SK-N-SH (cell line): ENCODE data around the gene OR6B3. TPM values are rescaled to one million over a fixed set of nuclear protein-coding genes. Genes with fewer than 3 reads are reported as not detected.

Experiments used
- CTCF ChIA-PET: fragments of 300-600, 350-600 bp; formaldehyde crosslinking; extraction: SDS; loops from one replicate; lab custom pipeline; 2021; lab: Yijun Ruan, JAX
- POLR2A ChIA-PET: fragments of 350-600 bp; sonication (Branson Sonifier 250); formaldehyde crosslinking; extraction: SDS; loops from one replicate; lab custom pipeline; 2020; ENCODE audit warnings: antibody characterized with exemption, inconsistent platforms; lab: Yijun Ruan, JAX
- DNase-seq: peaks from one replicate; pipeline ENCODE4 v3.0.0; 2012
- H2AFZ ChIP-seq: fragments of 200-600 bp; sonication (generic); 2 replicates; pipeline ENCODE4 v1.8.1; 2016; ENCODE audit warnings: antibody characterized with exemption, mild to moderate bottlenecking, low read depth
- H3F3A ChIP-seq: fragments of 200-600 bp; sonication (generic); replicated peaks from 2 replicates; pipeline ENCODE3; 2016; ENCODE audit warnings: antibody characterized with exemption, mild to moderate bottlenecking; ENCODE audit not compliant: insufficient read depth
- H3K27ac ChIP-seq, 2 experiments: fragments of 200-500 bp in 1 of 2; fragments of 200-600 bp in 1 of 2; sonication (Bioruptor generic) in 1 of 2; sonication (generic), shearing (Covaris generic) in 1 of 2; 2 replicates each; pipeline versions ENCODE4 v1.5.1 to v1.6.1; 2014 to 2016; ENCODE audit warnings: low read depth in 2 of 2, inconsistent platforms in 1 of 2, low read length in 1 of 2, mild to moderate bottlenecking in 1 of 2, mixed read lengths in 1 of 2
- H3K27me3 ChIP-seq: fragments of 200-600 bp; sonication (generic), shearing (Covaris generic); 2 replicates; pipeline ENCODE4 v1.6.1; 2016; ENCODE audit warnings: mixed run types; ENCODE audit not compliant: insufficient read depth
- H3K36me3 ChIP-seq, 2 experiments: fragments of 200-500 bp in 1 of 2; fragments of 200-600 bp in 1 of 2; sonication (Bioruptor generic) in 1 of 2; sonication (generic) in 1 of 2; replicated peaks in 1 of 2; 2 replicates each; pipeline versions ENCODE3 to v1.5.1; 2014 to 2016; ENCODE audit warnings: low read length in 1 of 2, mild to moderate bottlenecking in 1 of 2; ENCODE audit not compliant: insufficient read depth in 2 of 2, control insufficient read depth in 1 of 2
- H3K4me1 ChIP-seq, 2 experiments: fragments of 200-500 bp in 1 of 2; fragments of 200-600 bp in 1 of 2; sonication (Bioruptor generic) in 1 of 2; sonication (generic), shearing (Covaris generic) in 1 of 2; 2 replicates each; pipeline versions ENCODE4 v1.5.1 to v1.6.1; 2014 to 2016; ENCODE audit warnings: low read depth in 1 of 2, low read length in 1 of 2, mixed run types in 1 of 2; ENCODE audit not compliant: insufficient read depth in 2 of 2, control insufficient read depth in 1 of 2
- H3K4me2 ChIP-seq: fragments of 200-600 bp; sonication (generic), shearing (Covaris generic); 2 replicates; pipeline ENCODE4 v1.6.1; 2017; ENCODE audit warnings: mixed run types
- H3K4me3 ChIP-seq, 2 experiments: fragments of 200-500 bp in 1 of 2; fragments of 200-600 bp in 1 of 2; sonication (Bioruptor generic) in 1 of 2; sonication (generic), shearing (Covaris generic) in 1 of 2; 2 replicates each; pipeline versions ENCODE4 v1.5.1 to v1.8.1; 2014 to 2016; ENCODE audit warnings: low read depth in 2 of 2, inconsistent platforms in 1 of 2, low read length in 1 of 2, mild to moderate bottlenecking in 1 of 2, mixed read lengths in 1 of 2, moderate library complexity in 1 of 2
- H3K79me2 ChIP-seq: fragments of 200-600 bp; sonication (generic); 2 replicates; pipeline ENCODE4 v1.8.1; 2017; ENCODE audit warnings: mild to moderate bottlenecking; ENCODE audit not compliant: insufficient read depth
- H3K9ac ChIP-seq: fragments of 200-600 bp; sonication (generic); 2 replicates; pipeline ENCODE4 v1.6.1; 2017; ENCODE audit warnings: mixed run types
- H3K9me2 ChIP-seq: fragments of 200-600 bp; sonication (generic); 2 replicates; pipeline ENCODE4 v1.6.1; 2017; ENCODE audit warnings: mixed run types
- H3K9me3 ChIP-seq: fragments of 200-600 bp; sonication (generic); 2 replicates; pipeline ENCODE4 v1.6.1; 2017; ENCODE audit warnings: mixed run types, mild to moderate bottlenecking, moderate library complexity
- H4K20me1 ChIP-seq: fragments of 200-600 bp; sonication (generic); 2 replicates; pipeline ENCODE4 v1.6.1; 2017; ENCODE audit warnings: mild to moderate bottlenecking, mixed run types; ENCODE audit not compliant: insufficient read depth
- CTCF ChIP-seq: fragments of 200-600 bp; sonication (generic); IDR thresholded peaks from 2 replicates; pipeline ENCODE4 v1.6.1; 2017; ENCODE audit warnings: antibody characterized with exemption, mild to moderate bottlenecking, moderate library complexity
- EZH2phosphoT487 ChIP-seq: fragments of 200-600 bp; sonication (generic); IDR thresholded peaks from 2 replicates; pipeline ENCODE4 v1.6.1; 2017; ENCODE audit warnings: low read depth, mixed run types, mild to moderate bottlenecking, antibody characterized with exemption, moderate library complexity, borderline replicate concordance
- FOXJ3 ChIP-seq: sonication (generic); formaldehyde crosslinking; IDR thresholded peaks from 2 replicates; pipeline ENCODE4 v1.5.1; 2020; ENCODE audit warnings: mild to moderate bottlenecking, missing genetic modification reagents
- IRF3 ChIP-seq: fragments of 150-350 bp; IDR thresholded peaks from 2 replicates; pipeline ENCODE4 v1.6.1; 2016; ENCODE audit warnings: mild to moderate bottlenecking, low read depth, low read length
- REST ChIP-seq: IDR thresholded peaks from 2 replicates; pipeline ENCODE4 v1.6.1; 2012; ENCODE audit warnings: mild to moderate bottlenecking, low read depth, low read length, moderate library complexity
- RFX5 ChIP-seq: IDR thresholded peaks from 2 replicates; pipeline ENCODE4 v1.6.1; 2012; ENCODE audit warnings: mild to moderate bottlenecking, improper control_type of control experiment, low read length
- RXRA ChIP-seq: IDR thresholded peaks from 2 replicates; pipeline ENCODE4 v1.4.0; 2012; ENCODE audit warnings: low read depth, mild to moderate bottlenecking, borderline replicate concordance
- TCF12 ChIP-seq: IDR thresholded peaks from 2 replicates; pipeline ENCODE4 v1.4.0; 2012
- TEAD4 ChIP-seq: IDR thresholded peaks from 2 replicates; pipeline ENCODE4 v1.4.0; 2012; ENCODE audit warnings: mild to moderate bottlenecking, borderline replicate concordance; ENCODE audit not compliant: insufficient read depth
- USF1 ChIP-seq: IDR thresholded peaks from 2 replicates; pipeline ENCODE4 v1.4.0; 2012; ENCODE audit warnings: low read depth, borderline replicate concordance
- WGBS: methylation state at CpG from one replicate; pipeline ENCODE4 v1.1.6; 2017; ENCODE audit warnings: low lambda C conversion rate; 5-methylcytosine and 5-hydroxymethylcytosine counted together
- polyA plus RNA-seq, 3 experiments: library from polyadenylated mRNA; depleted of rRNA; stranded (reverse); fragments of >200 nt; gene quantifications; 2 replicates each; pipeline ENCODE4 v1.2.3, GENCODE V29; 2012
- TF ChIP-seq, protein P1 (sequence below): IDR thresholded peaks from 2 replicates; pipeline ENCODE4 v1.4.0; 2012; ENCODE audit warnings: low read depth

Gene OR6B3
- polyA plus RNA-seq, 1 of the 3 experiments (the other 2 are of a cell fraction), result not detected

GRCh38 chr2:240014327-240014726, 39.0 kb downstream of the OR6B3 start:
- Histone ChIP-seq H2AFZ (no peak overlapping the region), H3K9me2 (no peaks in the 10 kb centered on the region), H3K27me3 (no peaks in the 10 kb centered on the region), H3K4me2 (no peak overlapping the region), H3K79me2 (peaks cover 3% of the 10 kb centered on the region; the same call in 1 of the 2 replicates)
- CTCF ChIA-PET, result interaction anchor here (1.9 kb wide), 1 partner anchor 11 kb away, joined by 11 read pairs; the partner anchor contains the start of gene NDUFA10
- no peak for TF ChIP-seq EZH2phosphoT487
- TF ChIP-seq IRF3, result no peak
- TF ChIP-seq RXRA, result no peak
- no peak for TF ChIP-seq TCF12
- TF ChIP-seq, protein P1, sequence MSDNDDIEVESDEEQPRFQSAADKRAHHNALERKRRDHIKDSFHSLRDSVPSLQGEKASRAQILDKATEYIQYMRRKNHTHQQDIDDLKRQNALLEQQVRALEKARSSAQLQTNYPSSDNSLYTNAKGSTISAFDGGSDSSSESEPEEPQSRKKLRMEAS, result no peak
- TF ChIP-seq FOXJ3 (CRISPR knock-in tag), result no peak
- TF ChIP-seq REST, result no peak
- no peak for TF ChIP-seq USF1
- TF ChIP-seq RFX5, result no peak
- TF ChIP-seq, all 33 proteins: peak for 0
- H3K9ac ChIP-seq, result no peak overlapping the region
- peaks cover 50 to 84% of the 10 kb centered on the region in 2 experiments for H3K36me3 ChIP-seq
- WGBS, result 92% methylated on average over 5 of the region's 9 CpGs
- H4K20me1 ChIP-seq, result 0 out of 2 replicates have a peak, but pooled peaks cover 4% of the 10 kb centered on the region
- DNase-seq, result no peak
- no peak overlapping the region for H3K27ac ChIP-seq
- no peaks in the 10 kb centered on the region for H3K4me1 ChIP-seq
- H3K9me3 ChIP-seq, result no peaks in the 10 kb centered on the region
- H3K4me3 ChIP-seq, result no peak overlapping the region
- POLR2A ChIA-PET, result no interaction called here
- no peaks in the 10 kb centered on the region for H3F3A ChIP-seq

- Histone ChIP-seq H2AFZ (no peak overlapping the region), H3K79me2 (peaks cover 5% of the 10 kb centered on the region; the same call in 1 of the 2 replicates), H3K36me3 (peaks cover 45 to 84% of the 10 kb centered on the region in 2 experiments), H3K27me3 (no peaks in the 10 kb centered on the region), H3K9me3 (no peaks in the 10 kb centered on the region), H3K4me2 (no peak overlapping the region)
- CTCF ChIA-PET, result interaction anchor here (1.1 to 2.2 kb wide), 7 partner anchors 9 to 132 kb away, joined by 3 to 13 read pairs (median 7); partner anchors contain the start of gene NDUFA10
- TF ChIP-seq TEAD4 (no peak), CTCF (peak; percentile 47)
- TF ChIP-seq, all 33 proteins: peak for 1
- H3K27ac ChIP-seq, result no peak overlapping the region
- POLR2A ChIA-PET, result interaction anchor here (1.1 kb wide), 1 partner anchor 8 kb away, joined by 3 read pairs; no protein-coding TSS in a partner anchor
- 82% methylated on average over 1 of the region's 1 CpG for WGBS
- no peaks in the 10 kb centered on the region for H3F3A ChIP-seq
- H3K4me1 ChIP-seq, result no peaks in the 10 kb centered on the region
- DNase-seq, result no peak
- no peaks in the 10 kb centered on the region for H3K9me2 ChIP-seq
- no peak overlapping the region for H3K4me3 ChIP-seq
- H4K20me1 ChIP-seq, result 0 out of 2 replicates have a peak, but pooled peaks cover 4% of the 10 kb centered on the region
- no peak overlapping the region for H3K9ac ChIP-seq
Observed at GRCh38 chr2:240013343-240013742, 40.0 kb downstream of the OR6B3 start.
